ENCODE measurements around the gene CTSE. TPM values are rescaled to one million over a fixed set of nuclear protein-coding genes. Genes with fewer than 3 reads are reported as not detected.
A peak's percentile ranks its signal among the peaks of the same experiment; 100 is the strongest.
"Not testable (repeated sequence)": the region's sequence is repeated elsewhere in the genome, so short reads cannot be mapped to it uniquely, and the experiment has no call there.

CTSE gene
- total RNA-seq, 3 donors from 2014 or later = 0.32 TPM; not detected in 2

DNA sequence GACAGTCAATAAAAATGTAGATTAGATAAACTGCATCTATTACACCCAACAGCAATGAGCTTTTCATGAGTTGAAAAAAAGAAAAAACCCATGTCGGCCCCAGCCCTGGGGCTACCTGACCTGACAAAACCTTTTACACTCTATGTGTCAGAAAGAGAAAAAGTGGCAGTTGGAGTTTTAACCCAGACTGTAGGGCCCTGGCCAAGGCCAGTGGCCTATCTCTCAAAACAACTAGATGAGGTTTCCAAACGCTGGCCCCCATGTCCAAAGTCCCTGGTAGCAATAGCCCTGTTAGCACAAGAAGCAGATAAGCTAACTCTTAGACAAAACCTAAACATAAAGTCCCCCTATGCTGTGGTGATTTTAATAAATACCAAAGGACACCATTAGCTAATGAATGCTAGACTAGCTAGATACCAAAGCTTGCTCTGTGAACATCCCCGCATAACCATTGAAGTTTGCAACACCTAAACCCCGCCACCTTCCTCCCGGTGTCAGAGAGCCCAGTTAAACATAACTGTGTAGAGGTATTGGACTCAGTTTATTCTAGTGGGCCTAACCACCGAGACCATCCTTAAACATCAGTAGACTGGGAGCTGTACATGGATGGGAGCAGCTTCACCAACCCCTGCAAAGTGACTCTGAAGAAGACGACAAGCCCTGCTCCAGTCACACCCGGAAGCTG lies 32.1 kb upstream of the CTSE start:
- not testable (repeated sequence) for H3K9me3 Mint-ChIP-seq; H3K4me3 Mint-ChIP-seq; DNase-seq; H3K27me3 Mint-ChIP-seq (ENCODE audit: low read depth); H3K36me3 Mint-ChIP-seq (ENCODE audit: insufficient read depth); ATAC-seq
- peaks cover 22% of the 10 kb centered on the region for H3K4me1 Mint-ChIP-seq (ENCODE audit: low read depth)

GRCh38 chr1:206055069-206055625 lies 31.5 kb upstream of the CTSE start:
- not testable (repeated sequence) for DNase-seq; H3K36me3 Mint-ChIP-seq (ENCODE audit: insufficient read depth); H3K27me3 Mint-ChIP-seq (ENCODE audit: low read depth); H3K9me3 Mint-ChIP-seq; H3K4me3 Mint-ChIP-seq; ATAC-seq
- H3K4me1 Mint-ChIP-seq (ENCODE audit: low read depth) = peaks cover 28% of the 10 kb centered on the region

DNA sequence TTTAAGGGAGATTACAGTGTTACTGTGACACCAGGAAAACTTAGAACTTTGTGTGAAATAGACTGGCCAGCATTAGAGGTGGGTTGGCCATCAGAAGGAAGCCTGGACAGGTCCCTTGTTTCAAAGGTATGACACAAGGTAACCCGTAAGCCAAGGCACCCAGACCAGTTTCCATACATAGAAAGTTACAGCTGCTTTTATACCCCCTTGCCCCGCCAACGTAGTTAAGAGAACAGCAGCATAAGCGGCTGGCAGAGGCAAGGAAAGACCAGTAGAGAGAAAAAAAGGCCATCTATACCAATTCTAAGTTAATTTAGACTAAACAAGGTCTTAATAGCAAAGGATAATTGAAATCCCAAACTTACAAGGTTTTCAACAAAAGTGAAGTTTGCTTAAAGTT lies 29.9 kb upstream of the CTSE start:
- not testable (repeated sequence) for H3K27me3 Mint-ChIP-seq (ENCODE audit: low read depth); ATAC-seq; H3K4me3 Mint-ChIP-seq; H3K9me3 Mint-ChIP-seq; DNase-seq; H3K36me3 Mint-ChIP-seq (ENCODE audit: insufficient read depth)
- peaks cover 34% of the 10 kb centered on the region for H3K4me1 Mint-ChIP-seq (ENCODE audit: low read depth)

DNA sequence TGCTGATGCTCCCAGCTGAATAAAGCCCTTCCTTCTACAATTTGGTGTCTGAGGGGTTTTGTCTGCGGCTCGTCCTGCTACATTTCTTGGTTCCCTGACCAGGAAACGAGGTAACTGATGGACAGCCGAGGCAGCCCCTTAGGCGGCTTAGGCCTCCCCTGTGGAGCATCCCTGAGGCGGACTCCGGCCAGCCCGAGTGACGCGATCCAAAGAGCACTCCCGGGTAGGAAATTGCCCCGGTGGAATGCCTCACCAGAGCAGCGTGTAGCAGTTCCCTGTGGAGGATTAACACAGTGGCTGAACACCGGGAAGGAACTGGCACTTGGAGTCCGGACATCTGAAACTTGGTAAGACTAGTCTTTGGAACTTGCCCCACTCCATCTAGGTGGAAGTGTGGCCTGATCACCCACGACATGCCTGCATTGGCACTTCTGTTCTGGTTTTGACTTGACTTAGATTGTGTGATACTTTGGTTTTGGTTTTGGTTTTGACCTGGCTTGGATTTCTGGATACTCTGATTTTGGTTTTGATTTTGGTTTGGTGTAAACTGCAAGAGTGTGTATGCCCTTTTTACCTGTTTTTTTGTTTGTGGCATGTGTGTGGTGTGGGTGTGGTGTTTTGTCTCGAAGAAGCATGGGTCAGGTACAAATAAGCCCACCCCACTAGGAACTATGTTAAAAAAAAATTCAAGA lies 29.4 kb upstream of the CTSE start, which contains the start of gene RHEX:
Gene RHEX, plus strand, starts transcription at position 255 of the 692 bp plus-strand sequence. CDS start 44,656 bp downstream, outside the sequence.
- not testable (repeated sequence) for H3K4me3 Mint-ChIP-seq

GRCh38 chr1:206052231-206052865 lies 28.7 kb upstream of the CTSE start:
- not testable (repeated sequence) for DNase-seq; H3K36me3 Mint-ChIP-seq (ENCODE audit: insufficient read depth); ATAC-seq; H3K9me3 Mint-ChIP-seq; H3K4me3 Mint-ChIP-seq; H3K27me3 Mint-ChIP-seq (ENCODE audit: low read depth)
- H3K4me1 Mint-ChIP-seq (ENCODE audit: low read depth) = peaks cover 34% of the 10 kb centered on the region

More for the DNA sequence above, 29.4 kb upstream of the CTSE start, which contains the start of gene RHEX:
- H3K36me3 Mint-ChIP-seq (ENCODE audit: insufficient read depth); H3K9me3 Mint-ChIP-seq; DNase-seq; H3K27me3 Mint-ChIP-seq (ENCODE audit: low read depth); ATAC-seq: not testable (repeated sequence)
- peaks cover 34% of the 10 kb centered on the region for H3K4me1 Mint-ChIP-seq (ENCODE audit: low read depth)

- no peaks in the 10 kb centered on the region for H3K36me3 Mint-ChIP-seq (ENCODE audit: insufficient read depth)
- peaks cover 34% of the 10 kb centered on the region for H3K4me1 Mint-ChIP-seq (ENCODE audit: low read depth)
- H3K27me3 Mint-ChIP-seq (ENCODE audit: low read depth) = no peaks in the 10 kb centered on the region
- no peaks in the 10 kb centered on the region for H3K9me3 Mint-ChIP-seq
- ATAC-seq (peak; percentile 89 to 94), DNase-seq (peak; percentile 32)
- no peak overlapping the region for H3K4me3 Mint-ChIP-seq
Measured at GRCh38 chr1:206050655-206051235, 27.1 kb upstream of the CTSE start.

DNA sequence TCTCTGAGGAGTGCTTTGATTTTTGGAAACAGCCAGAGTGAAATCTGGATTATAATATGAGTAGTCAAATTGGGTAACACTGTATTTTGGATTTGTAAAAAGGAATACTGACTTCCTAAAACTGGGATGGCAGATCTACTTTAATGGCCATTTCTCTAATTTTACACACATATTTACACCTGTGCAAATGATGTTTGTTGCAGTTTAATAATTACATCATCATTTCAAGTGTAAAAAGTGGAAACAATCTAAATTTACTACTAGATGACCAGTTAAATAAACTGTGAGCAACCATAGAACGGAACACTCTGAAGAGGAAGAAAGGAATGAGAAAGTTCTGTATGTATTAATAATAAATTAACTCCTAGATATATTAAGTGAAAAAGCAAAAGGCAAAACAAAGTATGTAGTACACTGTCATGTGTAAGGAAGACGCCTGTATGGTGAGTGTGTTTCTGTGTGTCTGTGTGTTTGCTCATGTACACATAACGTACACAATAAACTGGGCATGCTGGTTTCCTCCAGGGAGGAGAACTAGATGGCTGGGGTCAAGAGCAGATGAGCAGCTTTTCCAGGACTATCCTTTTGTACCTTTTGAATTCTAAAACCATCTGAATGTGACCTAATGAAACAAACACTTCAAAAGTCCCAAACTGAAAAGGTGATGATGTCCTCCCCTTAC lies 26.4 kb upstream of the CTSE start:
- DNase-seq (no peak), ATAC-seq (no peak)
- no peaks in the 10 kb centered on the region for H3K27me3 Mint-ChIP-seq (ENCODE audit: low read depth)
- peaks cover 34% of the 10 kb centered on the region for H3K4me1 Mint-ChIP-seq (ENCODE audit: low read depth)
- no peaks in the 10 kb centered on the region for H3K9me3 Mint-ChIP-seq
- no peaks in the 10 kb centered on the region for H3K36me3 Mint-ChIP-seq (ENCODE audit: insufficient read depth)
- no peak overlapping the region for H3K4me3 Mint-ChIP-seq

DNA sequence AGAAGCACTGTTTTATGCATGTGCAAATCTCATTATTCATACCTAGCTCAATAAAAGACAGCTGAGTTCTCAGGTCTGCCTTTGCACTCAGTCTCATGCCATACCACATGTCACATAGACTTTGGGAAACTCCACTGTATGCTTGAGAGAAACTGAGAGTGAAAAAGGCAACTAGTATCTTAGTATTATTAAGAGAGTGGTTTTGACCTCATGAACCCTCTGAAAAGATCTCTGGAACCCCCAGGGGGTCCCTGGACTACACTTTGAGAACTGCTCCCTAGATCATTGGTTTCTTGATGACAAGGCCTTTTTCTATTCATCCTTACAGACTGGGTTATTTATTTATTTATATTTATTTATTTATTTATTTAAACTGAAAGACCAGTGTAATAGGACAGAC lies 25.6 kb upstream of the CTSE start:
- H3K27me3 Mint-ChIP-seq (ENCODE audit: low read depth) = no peaks in the 10 kb centered on the region
- DNase-seq = no peak
- ATAC-seq = peak; percentile 54 to 60
- no peak overlapping the region for H3K4me3 Mint-ChIP-seq
- H3K9me3 Mint-ChIP-seq = no peaks in the 10 kb centered on the region
- H3K36me3 Mint-ChIP-seq (ENCODE audit: insufficient read depth) = no peaks in the 10 kb centered on the region
- peaks cover 34% of the 10 kb centered on the region for H3K4me1 Mint-ChIP-seq (ENCODE audit: low read depth)

DNA sequence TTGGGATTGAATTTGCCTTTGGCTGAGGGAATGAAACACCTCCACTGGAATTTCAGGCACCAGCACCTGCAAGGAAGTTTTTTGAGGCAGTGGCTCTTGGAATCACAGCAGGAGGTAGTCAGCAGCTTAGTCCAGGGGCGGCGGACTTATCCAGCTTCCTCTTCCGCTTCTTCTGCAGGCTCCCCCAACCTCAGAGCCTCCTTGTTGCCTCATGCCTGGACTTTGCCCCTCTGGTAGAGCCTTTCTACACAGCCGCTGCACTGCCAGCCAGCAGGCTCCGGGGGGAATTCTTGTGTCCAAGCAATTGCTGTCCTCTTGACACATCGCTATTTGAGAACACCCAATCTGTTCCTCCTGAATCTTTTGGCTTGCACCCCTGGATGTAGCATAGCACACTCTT lies 24.9 kb upstream of the CTSE start:
- ATAC-seq = no peak
- no peaks in the 10 kb centered on the region for H3K27me3 Mint-ChIP-seq (ENCODE audit: low read depth)
- no peaks in the 10 kb centered on the region for H3K9me3 Mint-ChIP-seq
- no peaks in the 10 kb centered on the region for H3K36me3 Mint-ChIP-seq (ENCODE audit: insufficient read depth)
- H3K4me1 Mint-ChIP-seq (ENCODE audit: low read depth) = peaks cover 34% of the 10 kb centered on the region
- DNase-seq = no peak
- no peak overlapping the region for H3K4me3 Mint-ChIP-seq

GRCh38 chr1:206047271-206047670 lies 23.6 kb upstream of the CTSE start:
- Mint-ChIP-seq H3K27me3 (ENCODE audit: low read depth) (no peaks in the 10 kb centered on the region), H3K4me1 (ENCODE audit: low read depth) (peaks cover 25% of the 10 kb centered on the region), H3K9me3 (no peaks in the 10 kb centered on the region), H3K4me3 (no peak overlapping the region), H3K36me3 (ENCODE audit: insufficient read depth) (no peaks in the 10 kb centered on the region)
- ATAC-seq = no peak
- DNase-seq = no peak

- no peaks in the 10 kb centered on the region for H3K9me3 Mint-ChIP-seq
- H3K4me1 Mint-ChIP-seq (ENCODE audit: low read depth) = peaks cover 15% of the 10 kb centered on the region
- H3K36me3 Mint-ChIP-seq (ENCODE audit: insufficient read depth) = no peaks in the 10 kb centered on the region
- no peak overlapping the region for H3K4me3 Mint-ChIP-seq
- ATAC-seq = no peak
- H3K27me3 Mint-ChIP-seq (ENCODE audit: low read depth) = no peaks in the 10 kb centered on the region
- DNase-seq = no peak
Measured at GRCh38 chr1:206041640-206042039, 17.9 kb upstream of the CTSE start.

- no peak for ATAC-seq
- no peak overlapping the region for H3K4me3 Mint-ChIP-seq
- H3K36me3 Mint-ChIP-seq (ENCODE audit: insufficient read depth) = no peaks in the 10 kb centered on the region
- DNase-seq = no peak
- no peaks in the 10 kb centered on the region for H3K9me3 Mint-ChIP-seq
- no peaks in the 10 kb centered on the region for H3K27me3 Mint-ChIP-seq (ENCODE audit: low read depth)
- peaks cover 15% of the 10 kb centered on the region for H3K4me1 Mint-ChIP-seq (ENCODE audit: low read depth)
Measured at GRCh38 chr1:206040328-206040727, 16.6 kb upstream of the CTSE start.

GRCh38 chr1:206039046-206039973 lies 15.6 kb upstream of the CTSE start:
- peaks cover 19% of the 10 kb centered on the region for H3K4me1 Mint-ChIP-seq (ENCODE audit: low read depth)
- H3K36me3 Mint-ChIP-seq (ENCODE audit: insufficient read depth) = no peaks in the 10 kb centered on the region
- no peaks in the 10 kb centered on the region for H3K9me3 Mint-ChIP-seq
- ATAC-seq (no peak), DNase-seq (no peak)
- H3K4me3 Mint-ChIP-seq = no peak overlapping the region
- no peaks in the 10 kb centered on the region for H3K27me3 Mint-ChIP-seq (ENCODE audit: low read depth)

Measured in activated T-cell treated with anti-CD3 and anti-CD28 coated beads, Interleukin-2, amount 50 U/mL, for 4 hours (primary cell).